Measurements from ENCODE around the gene PHF13. TPM values are rescaled to one million over a fixed set of nuclear protein-coding genes. Genes with fewer than 3 reads are reported as not detected.

The PHF13 gene
- total RNA-seq, 1 experiment from 2014 or later: 17.6 TPM

- Histone ChIP-seq H3K27me3 (replicated peaks) (no peaks in the 10 kb centered on the region), H3K36me3 (peaks cover 23% of the 10 kb centered on the region), H3K4me1 (replicated peaks) (peaks cover 42% of the 10 kb centered on the region), H3K4me3 (peak overlapping the region; percentile 66), H3K9me3 (replicated peaks) (no peaks in the 10 kb centered on the region), H3K27ac (peak overlapping the region; percentile 55)
- peak in 1 of 2 experiments; percentile 89 for DNase-seq (ENCODE audit: low read depth in 1 of 2, low spot score in 2 of 2)
These were observed 11.4 kb upstream of the PHF13 start for GRCh38 chr1:6601923-6602668.

GRCh38 chr1:6602669-6603237 is 10.8 kb upstream of the PHF13 start, which contains the start of gene KLHL21:
KLHL21 (minus strand) TSS chr1:6602869; CDS start chr1:6602817, 52 bp downstream.
- Histone ChIP-seq H3K27ac (peak within 1 kb of the TSS; percentile 89), H3K27me3 (replicated peaks) (no peaks in the 10 kb centered on the region), H3K36me3 (peaks cover 16% of the 10 kb centered on the region), H3K4me3 (peak within 1 kb of the TSS; percentile 66), H3K4me1 (replicated peaks) (peaks cover 42% of the 10 kb centered on the region), H3K9me3 (replicated peaks) (no peaks in the 10 kb centered on the region)
- peak; percentile 93 for DNase-seq (ENCODE audit: low read depth in 1 of 2, low spot score in 2 of 2)

GRCh38 chr1:6603238-6603914 is 10.2 kb upstream of the PHF13 start:
- Histone ChIP-seq H3K9me3 (replicated peaks) (no peaks in the 10 kb centered on the region), H3K27ac (peak overlapping the region; percentile 89), H3K4me1 (replicated peaks) (peaks cover 42% of the 10 kb centered on the region), H3K4me3 (peak overlapping the region; percentile 66), H3K27me3 (replicated peaks) (no peaks in the 10 kb centered on the region), H3K36me3 (peaks cover 11% of the 10 kb centered on the region)
- peak in 1 of 2 experiments; percentile 91 for DNase-seq (ENCODE audit: low read depth in 1 of 2, low spot score in 2 of 2)

GRCh38 chr1:6603915-6604558 is 9.5 kb upstream of the PHF13 start:
- Histone ChIP-seq H3K4me1 (replicated peaks) (peaks cover 42% of the 10 kb centered on the region), H3K9me3 (replicated peaks) (no peaks in the 10 kb centered on the region), H3K36me3 (peaks cover 7% of the 10 kb centered on the region), H3K4me3 (no peak overlapping the region), H3K27ac (peak overlapping the region; percentile 89), H3K27me3 (replicated peaks) (no peaks in the 10 kb centered on the region)
- DNase-seq (ENCODE audit: low read depth in 1 of 2, low spot score in 2 of 2): peak; percentile 73 to 76

- Histone ChIP-seq H3K27me3 (replicated peaks) (no peaks in the 10 kb centered on the region), H3K4me1 (replicated peaks) (peaks cover 15% of the 10 kb centered on the region), H3K36me3 (peaks cover 18% of the 10 kb centered on the region)
These were observed 730 bp upstream of the PHF13 start for GRCh38 chr1:6612641-6613360.

GRCh38 chr1:6614019-6614928 is 743 bp downstream of the PHF13 start:
- Histone ChIP-seq H3K4me3 (peak overlapping the region; percentile 83), H3K27me3 (replicated peaks) (no peaks in the 10 kb centered on the region), H3K36me3 (peaks cover 31% of the 10 kb centered on the region), H3K27ac (peak overlapping the region; percentile 54), H3K4me1 (replicated peaks) (peaks cover 15% of the 10 kb centered on the region), H3K9me3 (replicated peaks) (no peaks in the 10 kb centered on the region)
- peak in 1 of 2 experiments; percentile 61 for DNase-seq (ENCODE audit: low read depth in 1 of 2, low spot score in 2 of 2)

More at GRCh38 chr1:6612641-6613360, 730 bp upstream of the PHF13 start:
- H3K4me3 ChIP-seq: peak overlapping the region; percentile 83
- H3K9me3 ChIP-seq (replicated peaks): no peaks in the 10 kb centered on the region
- peak overlapping the region; percentile 53 for H3K27ac ChIP-seq
- peak; percentile 55 to 71 for DNase-seq (ENCODE audit: low read depth in 1 of 2, low spot score in 2 of 2)

GRCh38 chr1:6614929-6615785 is 1.6 kb downstream of the PHF13 start:
- Histone ChIP-seq H3K4me1 (replicated peaks) (peaks cover 15% of the 10 kb centered on the region), H3K27me3 (replicated peaks) (no peaks in the 10 kb centered on the region), H3K9me3 (replicated peaks) (no peaks in the 10 kb centered on the region), H3K4me3 (peak overlapping the region; percentile 83), H3K27ac (no peak overlapping the region; the same call in 1 of the 2 replicates), H3K36me3 (peaks cover 40% of the 10 kb centered on the region)
- no peak for DNase-seq (ENCODE audit: low read depth in 1 of 2, low spot score in 2 of 2)

- no peak for DNase-seq (ENCODE audit: low read depth in 1 of 2, low spot score in 2 of 2)
- Histone ChIP-seq H3K36me3 (peaks cover 74% of the 10 kb centered on the region), H3K4me1 (replicated peaks) (peaks cover 6% of the 10 kb centered on the region), H3K9me3 (replicated peaks) (no peaks in the 10 kb centered on the region), H3K4me3 (no peak overlapping the region), H3K27me3 (replicated peaks) (no peaks in the 10 kb centered on the region), H3K27ac (no peak overlapping the region)
These were observed 5.5 kb downstream of the PHF13 start for GRCh38 chr1:6619045-6619444.

- DNase-seq (ENCODE audit: low read depth in 1 of 2, low spot score in 2 of 2): no peak
- Histone ChIP-seq H3K4me3 (no peak overlapping the region), H3K36me3 (peaks cover 87% of the 10 kb centered on the region), H3K4me1 (replicated peaks) (peaks cover 12% of the 10 kb centered on the region), H3K27me3 (replicated peaks) (no peaks in the 10 kb centered on the region), H3K9me3 (replicated peaks) (no peaks in the 10 kb centered on the region), H3K27ac (no peak overlapping the region)
These were observed 8.2 kb downstream of the PHF13 start for GRCh38 chr1:6621429-6622391.

- Histone ChIP-seq H3K27ac (no peak overlapping the region), H3K27me3 (replicated peaks) (no peaks in the 10 kb centered on the region), H3K4me3 (no peak overlapping the region), H3K4me1 (replicated peaks) (peaks cover 12% of the 10 kb centered on the region), H3K9me3 (replicated peaks) (no peaks in the 10 kb centered on the region), H3K36me3 (peaks cover 89% of the 10 kb centered on the region)
- no peak for DNase-seq (ENCODE audit: low read depth in 1 of 2, low spot score in 2 of 2)
These were observed 9.0 kb downstream of the PHF13 start for GRCh38 chr1:6622396-6623152.
